ACHN (cell line): ENCODE data around the gene GUCA2B.
A peak's percentile ranks its signal among the peaks of the same experiment; 100 is the strongest.

Source experiments
- DNase-seq: peaks from one replicate; pipeline ENCODE4 v3.0.0-alpha.2; 2015
- in situ Hi-C: cut with HindIII; loops from 2 replicates; pipeline ENCODE4 v1.10.0; 2017; ENCODE audit warnings: low sequenced_read_pairs, low pct_ligation_motif_present, low pct_unique_long_range_greater_than_20kb

The GUCA2B gene

GRCh38 chr1:42163536-42164503 is 10.6 kb downstream of the GUCA2B start:
- in situ Hi-C loops, result no loop called here
- no peak for DNase-seq

- no peak for DNase-seq
- in situ Hi-C loops, result no loop called here
These were observed 11.6 kb downstream of the GUCA2B start, which contains the start of gene GUCA2A for GRCh38 chr1:42164551-42165420. Gene GUCA2A (minus strand): TSS chr1:42164745. CDS start chr1:42164712, 33 bp downstream.

GRCh38 chr1:42165511-42166210 is 12.5 kb downstream of the GUCA2B start:
- in situ Hi-C loops, result no loop called here
- DNase-seq, result peak; percentile 62

- in situ Hi-C loops, result no loop called here
- DNase-seq, result no peak
These were observed 14.6 kb downstream of the GUCA2B start for GRCh38 chr1:42167611-42168390.

- in situ Hi-C loops, result no loop called here
These were observed 15.1 kb downstream of the GUCA2B start for GRCh38 chr1:42168391-42168670.

GRCh38 chr1:42168763-42169162 is 15.6 kb downstream of the GUCA2B start:
- no peak for DNase-seq
- in situ Hi-C loops, result no loop called here

More at GRCh38 chr1:42168391-42168670, 15.1 kb downstream of the GUCA2B start:
- no peak for DNase-seq

- in situ Hi-C loops, result no loop called here
- DNase-seq, result no peak
These were observed 17.8 kb downstream of the GUCA2B start for GRCh38 chr1:42170779-42171621.

- DNase-seq, result no peak
- in situ Hi-C loops, result no loop called here
These were observed 18.6 kb downstream of the GUCA2B start for GRCh38 chr1:42171679-42172266.

GRCh38 chr1:42172381-42173133 is 19.3 kb downstream of the GUCA2B start:
- in situ Hi-C loops, result no loop called here

GRCh38 chr1:42173155-42173933 is 20.1 kb downstream of the GUCA2B start:
- DNase-seq, result peak; percentile 22
- in situ Hi-C loops, result no loop called here

More at GRCh38 chr1:42172381-42173133, 19.3 kb downstream of the GUCA2B start:
- no peak for DNase-seq

GRCh38 chr1:42173961-42174735 is 20.9 kb downstream of the GUCA2B start:
- DNase-seq, result no peak
- in situ Hi-C loops, result no loop called here

GRCh38 chr1:42175314-42176054 is 22.3 kb downstream of the GUCA2B start:
- no peak for DNase-seq
- in situ Hi-C loops, result no loop called here

- DNase-seq, result peak; percentile 56
- in situ Hi-C loops, result no loop called here
These were observed 23.8 kb downstream of the GUCA2B start for GRCh38 chr1:42176902-42177519.

GRCh38 chr1:42177541-42177981 is 24.4 kb downstream of the GUCA2B start:
- DNase-seq, result no peak
- in situ Hi-C loops, result no loop called here
